HG02973 (cell line): ENCODE results near the gene CST1.
"Not testable (repeated sequence)": the region's sequence is repeated elsewhere in the genome, so short reads cannot be mapped to it uniquely, and the experiment has no call there.

Source experiments
- ATAC-seq: cut with Tn5 transposase; IDR thresholded peaks from one replicate; pipeline ENCODE4 v1.9.1; 2021; ENCODE audit warnings: moderate library complexity; ENCODE audit not compliant: unreplicated experiment

The CST1 gene, protein sequence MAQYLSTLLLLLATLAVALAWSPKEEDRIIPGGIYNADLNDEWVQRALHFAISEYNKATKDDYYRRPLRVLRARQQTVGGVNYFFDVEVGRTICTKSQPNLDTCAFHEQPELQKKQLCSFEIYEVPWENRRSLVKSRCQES

DNA sequence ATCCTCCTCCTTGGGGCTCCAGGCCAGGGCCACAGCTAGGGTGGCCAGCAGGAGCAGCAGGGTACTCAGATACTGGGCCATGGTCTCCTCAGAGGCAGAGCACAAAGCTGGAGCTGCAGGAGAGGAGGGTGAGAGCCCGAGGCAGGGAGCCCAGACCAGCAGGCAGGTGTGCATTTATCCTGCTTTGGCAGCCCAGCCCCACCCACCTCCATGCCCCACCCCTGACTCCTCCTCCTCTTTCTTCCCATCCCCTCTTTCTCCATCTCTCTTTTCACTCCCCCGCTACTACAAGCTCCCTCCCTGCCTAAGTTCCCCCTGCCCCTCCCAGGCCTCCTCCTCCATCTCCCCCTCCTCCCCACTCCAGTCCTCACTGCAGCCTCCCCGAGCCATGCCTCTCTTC, at the start of gene CST1:
Gene CST1 (minus strand): TSS at position 150 of the 400 bp plus-strand sequence. CDS start 69 bp downstream, at position 81.
- not testable (repeated sequence) for ATAC-seq

DNA sequence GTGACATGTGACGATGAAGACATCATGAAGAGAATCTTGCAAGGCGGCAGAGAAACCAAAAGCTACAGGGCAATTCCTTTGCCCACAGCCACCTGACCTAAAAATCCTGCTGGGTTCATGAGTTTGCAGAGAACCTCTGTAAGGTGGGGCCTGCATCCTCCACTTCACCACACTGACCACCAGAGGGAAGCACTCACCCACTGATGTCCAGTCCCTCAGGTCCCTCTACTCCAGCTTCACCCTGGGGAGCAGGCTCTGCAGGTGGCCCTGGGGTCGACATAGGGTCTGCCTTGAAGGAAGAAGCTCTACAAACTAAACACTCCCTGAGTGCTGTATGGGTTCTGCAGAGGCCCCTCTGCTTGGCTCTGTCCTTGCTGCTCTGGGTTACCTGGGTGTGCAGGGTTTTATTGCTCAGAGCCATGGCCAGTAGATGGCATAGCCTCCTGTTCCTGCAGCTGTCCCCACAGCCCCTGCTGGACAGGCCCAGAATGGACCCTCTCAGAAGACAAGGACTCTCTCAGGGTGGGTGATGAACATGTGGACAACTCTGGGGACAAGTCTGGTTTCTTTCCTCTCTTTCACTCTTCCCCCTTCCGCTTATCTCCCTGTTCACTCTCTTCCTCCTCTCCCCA, 48.6 kb upstream of the CST1 start:
- peak; percentile 87 for ATAC-seq

DNA sequence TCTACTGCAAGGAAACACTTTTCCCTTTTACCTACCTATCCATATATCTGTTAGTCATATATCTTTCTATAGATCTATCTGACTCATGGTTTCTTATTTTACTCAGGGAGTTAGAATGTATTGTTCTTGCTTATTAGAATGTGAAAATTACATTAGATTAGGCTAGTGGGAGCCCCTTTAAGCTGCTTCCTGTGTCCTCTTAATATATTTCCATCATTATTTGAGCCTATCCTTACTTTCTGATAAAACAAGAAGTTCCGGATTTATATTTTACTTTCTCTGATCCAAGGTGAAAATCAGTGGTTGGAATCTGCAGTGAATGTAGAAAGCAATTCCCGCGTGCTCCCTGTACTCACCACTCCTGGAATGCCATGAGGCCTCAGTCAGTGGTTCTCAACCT, 44.8 kb upstream of the CST1 start:
- ATAC-seq = no peak

DNA sequence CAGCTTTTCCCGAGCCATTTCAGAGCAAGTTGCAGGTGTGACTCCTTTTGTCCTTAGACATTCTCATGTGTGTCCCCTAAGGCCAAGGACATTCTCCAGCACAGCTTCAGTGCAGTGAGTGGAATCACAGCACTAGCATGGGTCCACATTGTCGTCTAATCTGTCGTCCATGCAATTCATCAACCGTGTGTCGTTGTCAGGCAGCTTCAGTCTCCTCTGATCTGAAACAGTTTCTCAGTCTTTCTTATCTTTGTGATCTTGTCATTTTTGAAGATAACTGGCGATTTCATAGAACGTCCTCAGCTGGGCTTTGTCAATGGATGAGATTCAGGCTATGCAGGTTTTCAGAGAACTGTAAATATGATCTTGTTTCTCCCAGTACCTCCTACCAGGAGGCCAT, 44.1 kb upstream of the CST1 start:
- no peak for ATAC-seq

DNA sequence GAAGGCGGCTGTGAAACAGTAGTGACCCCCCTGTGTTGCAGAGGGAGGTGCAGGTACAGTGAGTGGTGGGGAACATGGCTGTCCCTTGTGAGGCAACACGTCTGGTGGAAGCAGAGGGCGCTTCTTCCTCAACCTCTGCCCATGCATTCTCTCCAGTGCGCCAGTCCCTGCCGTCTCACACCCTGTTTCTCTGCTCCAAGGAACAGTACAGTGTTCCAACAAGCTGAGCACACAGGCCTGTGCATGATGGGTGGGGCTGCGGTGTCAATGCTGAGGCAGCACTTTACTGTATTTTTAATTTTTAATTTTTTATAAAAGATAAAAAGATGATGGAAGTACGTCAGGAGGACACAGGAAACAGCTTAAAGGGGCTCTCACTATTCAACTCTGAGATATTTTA, 43.3 kb upstream of the CST1 start:
- ATAC-seq = no peak

DNA sequence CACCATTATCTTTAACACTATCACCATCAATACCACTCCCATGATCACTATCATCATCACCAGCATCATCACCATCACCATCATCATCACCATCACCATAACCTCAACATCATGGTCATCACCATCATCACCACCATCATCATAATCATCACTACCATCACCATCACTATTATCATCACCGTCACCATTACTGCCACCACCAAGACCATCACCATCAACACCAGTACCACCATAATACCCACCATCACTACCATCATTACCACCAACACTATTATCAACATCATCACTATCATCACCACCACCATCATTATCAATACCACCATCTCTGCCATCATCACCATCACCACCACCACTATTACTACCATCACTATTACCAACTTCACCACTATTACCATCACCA, 32.7 kb upstream of the CST1 start:
- ATAC-seq = no peak

DNA sequence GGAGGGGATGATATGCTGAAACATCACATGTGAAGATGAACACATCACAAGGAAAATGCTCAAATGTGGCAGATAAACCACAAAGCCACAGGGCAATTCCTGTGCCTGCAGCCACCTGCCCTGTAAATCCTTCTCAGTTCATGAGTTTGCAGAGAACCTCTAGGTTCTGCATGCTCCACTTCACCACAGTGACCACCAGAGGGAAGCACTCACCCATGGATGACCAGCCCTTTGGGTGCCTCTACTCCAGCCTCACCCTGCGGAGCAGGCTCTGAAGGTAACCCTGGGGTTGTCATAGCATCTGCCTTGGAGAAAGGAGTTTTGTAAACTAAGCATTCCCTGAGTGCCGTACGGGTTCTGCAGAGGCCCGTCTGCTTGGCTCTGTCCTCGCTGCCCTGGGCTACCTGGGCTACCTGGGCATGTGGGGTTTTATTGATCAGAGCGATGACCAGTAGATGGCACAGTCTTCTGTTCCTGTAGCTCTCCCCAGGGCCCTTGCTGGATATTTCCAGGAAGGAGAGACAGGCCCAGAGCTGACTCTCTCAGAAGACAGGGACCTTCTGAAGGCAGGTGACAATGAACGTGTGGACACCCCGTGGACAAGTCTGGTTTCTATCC, 31.7 kb upstream of the CST1 start:
- no peak for ATAC-seq

DNA sequence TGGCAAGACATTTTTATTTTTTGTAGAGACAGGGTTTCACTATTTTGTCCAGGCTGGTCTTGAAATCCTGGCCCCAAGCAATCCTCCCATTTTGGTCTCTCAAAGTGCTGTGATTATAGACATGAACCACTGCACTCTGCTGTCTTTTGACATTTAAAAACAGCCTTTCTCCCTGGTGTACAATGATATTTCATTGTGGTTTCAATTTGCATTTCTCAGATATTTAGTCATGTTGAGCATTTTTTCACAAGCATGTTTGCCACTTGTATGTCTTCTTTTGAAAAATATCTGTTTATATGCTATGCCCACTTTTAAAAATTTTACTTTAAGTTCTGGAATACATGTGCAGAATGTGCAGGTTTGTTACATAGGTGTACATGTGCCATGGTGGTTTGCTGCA, 27.9 kb upstream of the CST1 start:
- not testable (repeated sequence) for ATAC-seq

DNA sequence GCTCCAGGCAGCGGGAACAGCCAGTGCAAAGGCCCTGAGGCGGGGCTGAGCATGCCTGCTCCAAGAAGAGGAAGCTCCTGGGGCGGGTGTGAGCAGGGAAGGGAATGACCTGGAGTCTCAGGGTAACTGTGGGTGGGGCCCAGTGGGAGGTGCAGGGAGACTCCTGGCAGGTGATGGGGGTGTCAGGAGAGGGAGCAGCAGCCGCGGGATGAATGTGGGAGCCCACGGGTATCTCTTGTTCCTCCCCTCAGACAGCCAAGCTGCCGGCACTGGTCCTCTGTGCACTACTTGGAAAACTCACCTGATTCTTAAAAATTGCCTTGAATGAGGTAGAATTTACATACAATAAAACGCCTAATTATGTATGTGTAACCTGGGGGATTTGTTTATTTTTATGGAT, 26.6 kb upstream of the CST1 start:
- ATAC-seq = not testable (repeated sequence)

DNA sequence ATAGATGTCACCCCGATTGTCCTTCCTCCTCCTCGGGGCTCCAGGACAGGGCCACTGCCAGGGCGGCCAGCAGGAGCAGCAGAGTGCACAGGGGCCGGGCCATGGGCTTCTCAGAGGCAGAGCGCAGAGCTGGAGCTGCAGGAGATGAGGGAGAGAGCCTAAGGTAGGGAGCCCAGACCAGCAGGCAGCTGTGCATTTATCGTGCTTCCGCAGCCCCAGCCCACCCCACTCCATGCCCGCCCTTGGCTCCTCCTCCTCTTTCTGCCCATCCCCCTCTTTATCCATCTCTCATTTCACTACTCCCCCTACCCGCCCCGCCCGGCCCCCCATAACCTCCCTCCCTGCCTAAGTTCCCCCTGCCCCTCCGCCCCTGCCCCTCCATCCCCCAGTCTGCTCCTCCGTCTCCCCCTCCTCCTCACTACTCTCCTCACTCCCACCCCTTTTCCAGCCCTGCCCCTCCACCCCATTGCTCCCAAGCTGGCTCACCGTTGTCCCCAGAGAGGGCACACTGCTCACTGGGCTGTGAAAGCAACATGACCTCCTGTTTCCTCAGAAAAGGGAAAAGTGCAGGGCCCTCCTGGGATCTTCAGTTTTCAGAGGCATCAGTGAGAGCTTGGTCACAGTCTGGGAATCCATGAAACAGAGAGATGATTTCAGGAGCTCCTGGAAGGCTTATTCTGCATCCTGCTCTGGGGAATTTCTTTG, 25.5 kb upstream of the CST1 start:
- no peak for ATAC-seq

DNA sequence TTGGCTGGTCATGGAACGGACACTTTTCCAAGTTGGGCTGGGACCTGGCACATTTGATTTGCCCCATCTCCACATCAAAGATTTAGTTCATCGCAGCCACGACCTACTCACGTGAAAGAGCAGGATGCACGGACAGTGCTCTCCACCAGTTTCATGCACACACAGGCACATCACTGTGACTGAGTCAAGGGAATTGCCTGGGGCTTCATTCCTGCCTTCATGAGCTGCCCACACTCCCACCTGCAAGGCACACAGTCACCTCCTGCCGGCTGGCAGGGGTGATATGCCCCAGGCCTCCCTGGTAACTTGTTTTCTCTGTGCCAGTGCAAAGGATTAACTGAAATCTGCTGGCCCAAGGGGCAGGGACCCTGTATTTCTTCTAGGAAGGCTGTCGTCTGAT, 23.3 kb upstream of the CST1 start:
- ATAC-seq = no peak

DNA sequence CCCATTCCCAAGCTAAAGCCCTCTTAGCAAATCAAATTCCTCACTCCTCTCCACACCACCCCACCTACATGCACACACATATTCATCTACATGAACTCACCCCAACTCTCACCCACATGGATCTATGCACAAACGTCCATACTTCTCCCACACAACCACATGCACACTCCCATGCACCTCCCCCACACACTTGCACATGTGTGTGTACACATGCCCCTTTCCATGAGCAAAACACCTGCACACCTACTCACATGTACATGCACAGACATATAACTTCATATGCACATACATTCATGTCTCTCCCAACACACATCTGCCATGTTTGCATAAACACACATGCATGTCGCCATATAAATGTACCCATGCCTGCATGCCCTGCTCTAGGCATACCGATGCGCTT, 22.8 kb upstream of the CST1 start:
- ATAC-seq = no peak

DNA sequence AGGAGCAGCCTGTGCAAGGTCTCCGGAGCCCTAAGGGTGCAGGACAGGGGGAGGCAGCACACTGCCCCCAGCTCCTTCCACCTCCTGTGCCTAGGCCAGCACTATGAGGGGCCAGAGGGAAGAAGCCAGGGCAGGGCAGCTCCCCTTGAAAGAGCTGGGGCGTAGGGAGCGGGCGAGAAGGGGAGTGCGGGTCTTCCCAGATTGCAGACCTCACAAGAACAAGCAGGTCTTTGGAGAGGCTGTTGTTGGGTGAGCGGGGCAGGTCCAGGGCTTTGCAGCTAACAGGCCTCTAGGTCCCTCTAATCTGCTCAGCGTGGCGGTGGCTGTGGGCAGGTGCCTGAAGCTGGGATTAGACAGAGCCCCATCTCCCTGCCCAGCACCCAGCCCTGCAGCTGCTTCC, 22.4 kb upstream of the CST1 start:
- ATAC-seq = no peak

DNA sequence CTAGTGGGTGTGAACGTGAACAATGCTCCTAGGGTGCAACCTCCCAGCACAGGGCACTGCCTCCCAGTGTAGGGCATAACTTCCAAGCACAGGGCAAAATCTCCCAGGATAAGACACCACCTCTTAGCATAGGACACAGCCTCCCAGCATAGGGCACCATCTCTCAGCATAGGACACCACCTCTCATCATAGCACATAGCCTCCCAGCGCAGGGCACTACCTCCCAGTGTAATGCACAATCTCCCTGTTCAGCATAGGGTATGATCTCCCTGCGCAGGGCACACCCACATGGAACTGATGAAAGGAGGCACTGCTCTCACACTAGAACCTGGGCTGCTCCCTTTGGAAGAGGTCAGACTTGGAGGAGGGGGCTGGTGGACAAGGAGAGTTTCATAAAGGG, 21.3 kb upstream of the CST1 start:
- no peak for ATAC-seq

DNA sequence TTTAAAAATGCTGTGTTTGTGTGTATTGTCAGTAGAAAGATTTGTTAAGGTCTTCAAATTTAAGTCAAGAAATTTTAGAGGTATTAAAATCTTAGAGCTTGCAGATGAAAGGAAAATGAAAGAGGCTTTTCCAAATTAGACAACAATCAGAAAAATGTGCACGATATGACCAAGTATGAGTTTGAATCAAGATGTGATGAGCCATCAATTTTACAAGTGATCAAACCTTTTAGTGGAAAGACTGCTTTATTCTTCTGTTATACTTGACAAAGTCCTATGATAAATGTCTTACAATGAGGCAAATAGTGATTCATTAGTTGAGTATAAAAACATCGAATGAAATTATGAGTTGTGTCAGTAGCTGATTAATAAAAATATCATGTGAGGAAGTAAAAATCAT, 19.6 kb upstream of the CST1 start:
- no peak for ATAC-seq

DNA sequence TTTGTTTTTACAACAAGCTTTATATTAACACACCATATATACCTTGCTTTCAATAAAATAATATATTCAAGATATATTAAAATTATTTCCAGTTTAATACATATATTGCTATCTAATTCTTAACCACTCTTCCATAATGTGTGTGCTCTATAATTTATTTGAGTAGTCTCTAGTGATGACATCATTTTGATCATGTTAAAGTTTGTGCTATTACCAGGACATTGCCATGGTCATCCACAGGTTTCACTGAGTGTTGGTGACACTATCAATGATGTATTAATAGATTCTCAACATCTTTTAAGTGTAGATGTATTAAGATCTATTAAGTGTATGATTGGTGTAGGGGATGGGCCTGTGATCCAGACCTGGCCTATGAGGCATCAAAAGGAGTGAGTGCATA, 17.8 kb upstream of the CST1 start:
- ATAC-seq = not testable (repeated sequence)

DNA sequence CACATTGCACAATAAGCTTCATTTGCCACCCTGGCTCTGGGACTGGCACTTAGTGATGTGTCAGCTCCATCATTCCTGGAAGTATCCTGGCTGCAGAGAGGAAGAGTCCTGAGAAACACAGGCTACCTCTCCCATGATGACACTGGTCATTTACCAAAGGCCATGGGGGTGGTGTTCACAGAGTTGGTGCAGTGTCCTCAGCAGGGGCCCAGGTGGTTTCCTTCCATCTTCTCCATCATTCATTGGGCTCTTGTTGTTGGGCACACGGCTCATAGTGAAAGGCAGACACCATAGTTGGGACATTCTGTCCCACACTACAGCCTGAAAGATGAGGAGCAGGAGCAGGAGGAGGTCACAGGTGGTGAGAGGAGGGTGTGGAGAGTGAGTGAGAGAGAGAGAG, 15.8 kb upstream of the CST1 start:
- no peak for ATAC-seq

DNA sequence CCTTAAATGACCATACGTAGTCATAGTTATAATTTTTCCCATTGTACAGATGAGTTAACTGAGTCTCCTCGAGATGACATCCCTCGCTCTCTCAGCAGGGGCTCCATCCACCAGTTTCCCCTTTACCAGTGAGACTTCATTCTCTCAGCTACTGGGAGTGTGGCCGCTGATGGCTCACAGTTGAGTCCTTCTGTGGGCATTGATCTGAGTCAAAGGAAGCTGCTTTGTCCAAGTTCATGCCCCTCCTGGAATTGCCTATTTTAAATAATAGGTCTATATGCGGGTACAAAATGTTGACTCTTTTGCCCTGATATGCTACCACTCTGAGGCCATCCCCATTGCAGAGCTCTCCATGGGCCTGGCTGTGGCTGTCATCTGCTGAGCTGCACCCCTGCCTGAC, 14.8 kb upstream of the CST1 start:
- ATAC-seq = no peak

DNA sequence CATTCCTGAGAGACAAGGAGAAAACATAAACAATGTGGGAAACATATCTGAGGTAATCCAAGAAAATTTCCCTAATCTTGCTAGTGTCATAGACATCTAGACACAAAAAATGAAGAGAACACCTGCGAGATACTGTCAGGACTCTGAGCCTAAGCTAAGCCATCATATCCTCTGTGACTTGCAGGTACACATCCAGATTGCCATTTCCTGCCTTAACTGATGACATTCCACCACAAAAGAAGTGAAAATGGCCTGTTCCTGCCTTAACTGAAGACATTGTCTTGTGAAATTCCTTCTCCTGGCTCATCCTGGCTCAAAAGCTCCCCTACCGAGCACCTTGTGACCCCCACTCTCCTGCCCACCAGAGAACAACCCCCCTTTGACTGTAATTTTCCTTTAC, 13.9 kb upstream of the CST1 start:
- not testable (repeated sequence) for ATAC-seq

DNA sequence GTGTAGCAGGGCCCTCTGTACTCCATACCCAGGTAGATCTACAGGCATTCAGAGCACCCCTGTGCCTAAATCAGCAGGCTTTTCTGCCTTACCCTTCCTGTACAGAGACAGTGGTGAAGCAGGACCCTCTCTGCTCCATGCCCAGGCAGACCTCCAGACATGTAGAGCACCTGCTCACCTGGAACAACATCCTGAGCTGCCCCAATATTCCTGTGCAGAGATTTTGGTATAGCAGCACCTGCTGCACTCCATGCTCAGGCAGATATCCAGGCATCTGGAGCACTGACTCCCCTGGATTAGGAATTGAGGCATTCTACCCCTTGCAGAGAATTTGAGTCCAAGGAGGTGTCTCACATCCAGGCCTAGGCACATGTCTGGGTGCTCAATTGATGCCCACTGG, 12.6 kb upstream of the CST1 start:
- no peak for ATAC-seq

DNA sequence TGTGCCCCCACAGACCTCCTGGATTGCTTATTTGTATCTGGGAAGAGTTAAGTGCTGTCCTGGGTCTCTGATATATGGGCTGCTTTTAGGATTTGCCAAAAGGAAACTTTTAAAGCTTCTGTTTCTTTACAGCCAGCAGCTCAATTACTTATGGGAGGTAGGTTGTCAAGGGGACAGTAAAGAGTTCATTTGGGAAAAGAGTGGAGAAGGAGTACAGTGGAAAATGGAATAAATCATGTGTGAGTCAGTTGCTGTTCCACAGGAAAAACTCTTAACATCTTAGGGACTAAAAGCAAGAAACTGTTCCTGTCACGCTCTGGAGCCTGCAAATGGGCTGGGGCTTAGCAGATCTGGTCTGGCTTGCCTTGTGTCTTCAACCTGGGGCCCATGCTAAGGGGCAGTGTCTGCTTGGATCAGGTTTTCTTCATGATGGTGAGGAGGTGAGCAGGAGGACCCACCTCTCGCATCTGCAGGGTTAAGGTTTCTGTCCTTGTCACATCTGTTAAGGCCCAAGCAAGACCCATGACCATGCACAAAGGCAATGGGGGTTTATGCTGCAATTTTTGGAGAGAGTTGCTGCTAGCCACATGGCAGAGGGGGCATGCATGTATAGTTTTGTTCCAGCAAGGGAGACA, 8.7 kb upstream of the CST1 start:
- ATAC-seq = no peak

DNA sequence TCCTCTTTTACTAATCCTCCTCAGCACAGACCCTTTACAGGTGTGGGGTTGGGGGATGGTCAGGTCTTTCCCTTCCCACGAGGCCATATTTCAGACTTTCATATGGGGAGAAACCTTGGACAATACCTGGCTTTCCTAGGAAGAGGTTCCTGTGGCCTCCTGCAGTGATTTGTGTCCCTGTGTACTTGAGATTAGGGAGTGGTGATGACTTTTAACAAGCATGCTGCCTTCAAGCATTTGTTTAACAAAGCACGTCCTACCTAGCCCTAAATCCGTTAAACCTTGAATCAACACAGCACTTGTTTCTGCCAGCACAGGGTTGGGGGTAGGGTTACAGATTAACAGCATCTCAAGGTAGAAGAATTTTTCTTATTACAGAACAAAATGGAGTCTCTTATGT, 6.1 kb upstream of the CST1 start:
- ATAC-seq = not testable (repeated sequence)
